Measurements from ENCODE around the gene POU3F1.

POU3F1 gene

DNA sequence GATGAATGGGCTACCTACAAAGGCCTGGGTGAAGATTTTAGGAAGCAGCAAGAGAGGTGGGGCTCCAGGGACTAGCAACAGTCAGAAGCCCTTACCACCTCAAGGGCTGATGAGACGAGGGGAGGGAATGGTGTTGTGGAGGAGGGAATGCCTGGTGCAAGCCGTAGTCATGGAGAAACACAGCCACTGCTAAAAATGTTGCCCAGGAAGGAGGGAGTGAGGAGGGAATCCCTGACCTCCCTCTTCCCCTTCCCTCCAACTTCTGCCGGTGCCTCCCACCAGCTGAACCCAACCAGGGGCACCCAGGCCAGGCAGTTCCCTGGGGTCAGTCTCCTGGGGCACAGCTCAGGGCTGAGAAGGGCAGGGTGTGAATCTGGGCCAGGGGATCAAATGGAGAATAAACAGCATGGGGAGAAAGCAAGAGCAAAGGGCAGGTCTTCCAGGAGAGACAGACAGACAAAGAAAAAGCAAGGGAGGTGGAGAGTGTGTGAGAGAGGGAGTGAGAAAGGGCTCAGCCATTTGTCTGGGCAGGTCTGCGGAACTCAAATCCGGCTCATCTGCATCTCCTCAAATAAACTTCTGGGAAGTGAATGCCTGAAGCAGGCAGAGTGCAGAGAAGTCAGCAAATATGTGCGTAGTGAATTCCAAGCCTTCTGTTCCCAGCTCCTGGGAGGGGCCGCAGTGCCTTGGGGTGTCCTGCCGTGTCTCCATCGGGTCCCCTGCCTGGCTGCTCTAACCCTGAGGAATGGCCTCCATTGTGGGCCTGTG is 27.1 kb upstream of the POU3F1 start:
- no peak for DNase-seq (ENCODE audit: low read depth)

- DNase-seq (ENCODE audit: low read depth) = no peak
These were observed 26.3 kb upstream of the POU3F1 start for GRCh38 chr1:38072858-38073257.

GRCh38 chr1:38071312-38072256 is 25.0 kb upstream of the POU3F1 start:
- DNase-seq (ENCODE audit: low read depth) = no peak

- no peak for DNase-seq (ENCODE audit: low read depth)
These were observed 22.4 kb upstream of the POU3F1 start for GRCh38 chr1:38068980-38069340.

- no peak for DNase-seq (ENCODE audit: low read depth)
These were observed 21.8 kb upstream of the POU3F1 start for GRCh38 chr1:38068220-38068979.

DNA sequence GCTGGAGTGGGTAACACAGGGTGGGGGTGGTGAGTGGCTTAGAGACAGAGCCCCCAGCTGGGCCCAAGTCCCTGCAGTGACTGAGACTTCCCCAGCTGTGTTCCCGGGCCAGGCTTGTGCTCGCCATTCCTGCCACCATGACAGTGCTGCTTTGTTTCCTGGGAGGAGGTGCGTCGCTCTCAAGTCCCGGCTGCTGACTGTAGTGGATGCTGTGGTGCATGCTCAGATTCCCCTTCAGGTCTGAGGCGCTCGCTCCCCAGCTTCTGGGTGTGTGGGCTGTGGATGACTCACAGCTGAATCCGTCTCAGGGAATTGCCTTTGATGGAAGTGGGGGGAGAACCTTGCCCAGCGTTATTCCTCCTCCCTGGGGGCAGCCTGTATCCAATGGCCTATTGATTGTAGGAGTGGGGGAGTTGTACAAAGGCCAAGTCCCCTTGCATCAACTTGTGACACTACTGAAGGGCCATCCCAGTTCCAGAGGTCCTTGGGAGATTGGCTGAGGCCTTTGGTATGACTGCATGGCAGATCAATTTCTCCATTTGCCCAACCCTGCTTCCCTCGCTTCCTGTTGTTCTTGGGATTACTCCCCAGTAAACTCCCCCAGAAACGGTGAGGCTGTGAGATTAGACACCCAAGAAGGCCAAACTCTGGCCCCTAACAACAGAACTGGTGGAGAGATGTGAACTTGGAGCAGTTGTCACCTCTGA is 17.8 kb upstream of the POU3F1 start:
- DNase-seq (ENCODE audit: low read depth) = no peak

- no peak for DNase-seq (ENCODE audit: low read depth)
These were observed 17.0 kb upstream of the POU3F1 start for GRCh38 chr1:38063616-38064015.

DNA sequence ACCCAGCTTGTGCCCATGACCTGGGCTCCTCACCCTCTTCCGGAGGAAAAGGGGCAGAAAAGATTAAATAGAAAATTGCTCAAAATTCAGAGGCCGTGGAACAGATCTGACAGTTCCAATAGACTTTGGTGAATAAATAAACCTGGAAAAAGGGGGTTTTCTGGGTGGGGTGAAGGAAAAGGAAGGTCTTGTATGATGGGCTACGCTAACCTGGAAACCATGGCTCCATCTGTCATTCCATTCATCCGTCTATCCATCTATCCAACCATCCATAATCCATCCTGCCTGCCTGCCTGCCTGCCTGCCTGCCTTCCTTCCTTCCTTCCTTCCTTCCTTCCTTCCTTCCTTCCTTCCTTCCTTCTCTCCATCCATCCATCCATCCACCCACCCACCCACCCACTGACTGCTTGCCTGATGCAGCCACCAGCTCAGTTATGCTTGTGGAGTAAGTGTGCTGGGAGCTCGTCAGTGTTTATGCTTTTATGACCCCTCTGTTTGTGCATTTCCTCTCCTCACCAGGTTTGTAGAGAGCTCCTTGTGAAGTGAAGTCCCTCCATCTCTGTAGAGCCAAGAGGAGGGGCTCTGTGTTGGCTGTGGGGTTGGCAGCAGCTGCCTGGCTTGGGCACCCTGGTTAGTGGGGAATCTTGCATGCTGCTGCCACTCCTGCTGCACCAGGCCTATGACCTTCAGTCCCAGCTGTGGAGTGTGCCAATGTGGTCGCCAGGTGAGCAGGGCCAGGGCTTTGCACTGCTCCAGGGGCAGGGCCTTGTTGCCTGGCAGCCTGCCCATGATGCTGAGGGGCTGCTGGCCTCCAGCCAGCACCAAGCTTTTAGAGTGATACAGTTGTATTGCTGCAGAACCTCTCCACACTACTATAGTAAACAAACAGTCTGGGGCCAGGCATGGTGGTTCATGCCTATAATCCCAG is 16.0 kb upstream of the POU3F1 start:
- DNase-seq (ENCODE audit: low read depth) = no peak

DNA sequence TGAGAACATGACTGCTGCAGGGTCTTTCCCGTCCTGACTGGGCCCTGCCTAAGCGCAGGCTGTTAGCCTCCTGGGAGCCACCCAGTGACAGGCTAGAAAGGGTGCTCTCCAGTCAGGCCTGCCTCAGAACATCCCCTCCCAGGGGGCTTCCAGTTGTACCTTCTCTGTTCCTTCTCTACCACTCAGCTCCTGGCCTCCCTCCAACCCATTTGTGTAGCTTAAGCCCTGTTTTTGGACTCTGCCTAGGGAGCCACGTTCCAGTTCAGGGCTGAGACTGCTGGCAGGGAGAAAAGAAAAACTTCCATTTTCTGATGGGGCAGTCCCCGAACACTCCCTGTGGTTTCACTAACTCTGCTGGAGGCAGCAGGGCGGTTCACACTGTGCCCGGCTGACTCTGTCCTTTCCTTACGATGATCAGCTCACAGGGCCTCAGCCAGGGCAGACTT is 15.3 kb upstream of the POU3F1 start:
- DNase-seq (ENCODE audit: low read depth) = no peak

DNA sequence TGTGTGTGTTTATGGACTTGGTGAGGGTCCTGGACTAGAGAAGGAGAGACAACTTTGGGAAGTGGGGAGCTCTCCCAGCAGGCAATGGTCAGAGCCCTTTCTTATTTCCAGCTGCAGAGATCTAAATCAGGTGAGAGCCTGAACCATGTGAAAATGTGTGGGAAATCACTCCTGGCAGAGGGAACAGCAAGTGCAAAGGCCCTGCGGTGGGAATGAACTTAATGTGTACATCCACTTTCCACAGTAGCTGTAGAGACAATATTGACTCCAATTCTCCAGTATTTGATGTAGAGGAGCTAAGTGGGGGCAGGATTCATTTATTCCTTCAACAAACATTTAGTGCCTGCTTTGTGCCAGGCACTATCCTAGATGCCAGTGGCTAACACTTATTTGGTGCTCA is 14.7 kb upstream of the POU3F1 start:
- no peak for DNase-seq (ENCODE audit: low read depth)

DNA sequence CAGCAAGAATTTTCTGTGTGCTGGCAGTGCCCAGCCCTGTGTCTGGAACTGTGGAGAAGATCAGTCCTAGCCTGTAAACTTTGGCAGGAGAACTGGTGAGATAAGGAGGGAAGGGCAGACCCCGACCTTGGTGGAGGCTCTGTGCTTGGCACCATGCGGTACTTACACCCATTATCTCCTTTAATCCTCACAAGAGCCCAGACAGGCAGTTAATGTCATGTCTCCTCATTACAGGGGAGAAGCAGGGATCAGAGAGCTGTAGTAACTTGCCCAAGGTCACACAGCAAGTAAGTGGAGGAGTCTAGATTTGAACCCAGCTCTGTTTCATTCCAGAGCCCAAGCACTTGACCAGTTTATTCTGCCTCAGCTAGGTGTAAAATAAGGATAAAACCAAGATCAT is 13.9 kb upstream of the POU3F1 start:
- no peak for DNase-seq (ENCODE audit: low read depth)

DNA sequence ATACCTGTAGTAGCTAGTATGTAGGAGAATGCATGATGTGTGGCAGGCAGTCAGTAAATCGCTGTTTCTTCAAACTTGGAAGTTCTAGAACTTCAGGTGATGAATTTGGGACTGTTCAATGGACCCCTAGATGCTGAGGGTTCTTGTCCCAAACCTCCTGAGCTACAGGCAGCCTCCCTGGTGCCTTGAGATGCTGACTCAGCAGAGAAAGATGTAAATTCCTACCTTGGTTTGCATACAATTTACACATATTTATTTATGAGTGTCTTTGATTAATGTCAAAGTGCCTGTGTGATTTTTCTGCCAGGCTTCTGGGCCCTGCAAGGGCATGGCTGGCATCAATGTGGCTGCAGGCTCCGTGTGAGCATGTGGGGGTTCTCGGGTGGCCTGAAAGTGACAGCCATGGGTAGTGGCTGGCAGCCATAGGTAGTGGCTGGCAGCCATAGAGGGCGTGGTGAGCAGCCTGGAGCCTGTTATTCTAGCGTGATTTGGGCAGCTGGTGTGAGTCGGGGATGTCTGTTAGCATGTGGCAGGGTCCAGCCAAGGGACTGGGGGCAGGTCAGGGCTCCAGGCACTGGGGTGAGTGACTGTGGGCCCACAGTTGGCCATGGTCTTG is 13.2 kb upstream of the POU3F1 start:
- DNase-seq (ENCODE audit: low read depth) = no peak

GRCh38 chr1:38055965-38056364 is 9.4 kb upstream of the POU3F1 start:
- DNase-seq (ENCODE audit: low read depth) = no peak

DNA sequence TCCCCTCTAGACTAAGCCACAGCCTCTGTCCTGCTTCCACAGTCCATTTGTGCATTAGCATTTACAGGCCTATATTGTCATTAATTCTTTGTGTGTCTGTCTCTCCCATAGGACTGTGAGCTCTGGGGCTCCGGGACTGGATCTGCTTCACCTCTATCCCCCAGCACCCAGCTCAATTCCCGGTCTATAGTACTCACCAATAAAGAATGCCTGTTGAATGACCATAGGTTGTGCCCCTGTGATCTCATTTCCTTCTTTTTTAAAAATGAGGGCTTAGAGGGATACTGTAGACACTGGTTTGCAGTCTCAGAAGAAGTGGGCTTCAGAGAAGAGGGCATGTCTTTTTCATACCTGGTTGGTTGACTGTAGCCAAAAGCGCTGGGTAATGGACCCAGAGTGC is 8.8 kb upstream of the POU3F1 start:
- DNase-seq (ENCODE audit: low read depth) = no peak

DNA sequence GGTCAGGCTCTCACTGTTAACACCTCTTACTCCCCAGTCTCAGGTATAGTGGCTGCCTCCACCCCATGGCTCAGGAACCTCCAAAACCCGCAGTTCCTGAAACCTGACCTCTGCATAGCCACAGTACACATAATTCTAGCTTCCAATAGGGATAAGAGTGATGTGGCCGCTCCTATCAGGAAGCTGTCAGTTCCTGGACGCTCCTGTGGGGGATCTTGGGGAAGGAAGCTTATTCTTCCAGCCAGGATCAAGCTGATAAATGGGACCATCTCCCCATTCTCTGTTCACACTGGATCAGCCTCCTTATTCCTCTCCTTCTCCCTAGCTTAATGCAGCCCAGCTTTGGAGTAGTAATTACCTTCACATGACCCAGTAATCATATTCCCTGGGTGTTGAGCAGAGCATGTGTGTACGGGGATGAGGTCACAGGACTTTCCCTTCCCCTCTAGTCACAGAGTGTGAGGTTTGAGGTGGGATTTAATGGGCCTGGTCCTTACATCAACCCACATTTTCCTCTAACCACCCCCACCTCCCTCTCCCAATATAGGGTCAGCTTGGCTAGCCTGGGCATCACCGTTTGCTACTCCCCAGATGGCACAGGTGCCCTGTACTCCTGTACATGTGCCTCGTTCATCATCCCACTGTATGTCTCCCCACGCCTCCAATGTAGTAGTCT is 7.0 kb upstream of the POU3F1 start:
- no peak for DNase-seq (ENCODE audit: low read depth)

- DNase-seq (ENCODE audit: low read depth) = no peak
These were observed 6.3 kb upstream of the POU3F1 start for GRCh38 chr1:38052750-38053415.

DNA sequence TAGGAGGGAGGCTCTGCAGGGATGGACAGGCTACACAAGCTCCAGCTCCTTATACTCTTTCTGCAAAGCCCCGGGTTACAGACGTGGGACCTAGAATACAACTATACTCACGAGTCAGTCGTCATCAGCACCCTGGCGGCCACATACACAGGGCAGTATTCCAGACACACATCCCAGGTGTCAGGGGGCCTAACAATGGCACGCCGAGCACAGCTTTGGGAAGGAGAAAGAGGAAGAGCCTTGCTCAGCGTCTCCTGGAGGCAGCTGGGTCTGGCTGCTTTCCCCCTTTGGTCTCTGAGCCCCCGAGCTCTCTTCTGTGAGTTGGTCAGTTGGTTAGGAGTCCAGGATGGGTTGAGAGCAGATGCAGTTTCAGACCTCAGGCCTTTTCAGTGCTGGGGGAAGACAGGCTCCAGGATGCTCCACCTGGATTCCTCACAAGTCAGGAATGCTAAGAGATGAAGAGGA is 4.5 kb upstream of the POU3F1 start:
- no peak for DNase-seq (ENCODE audit: low read depth)

DNA sequence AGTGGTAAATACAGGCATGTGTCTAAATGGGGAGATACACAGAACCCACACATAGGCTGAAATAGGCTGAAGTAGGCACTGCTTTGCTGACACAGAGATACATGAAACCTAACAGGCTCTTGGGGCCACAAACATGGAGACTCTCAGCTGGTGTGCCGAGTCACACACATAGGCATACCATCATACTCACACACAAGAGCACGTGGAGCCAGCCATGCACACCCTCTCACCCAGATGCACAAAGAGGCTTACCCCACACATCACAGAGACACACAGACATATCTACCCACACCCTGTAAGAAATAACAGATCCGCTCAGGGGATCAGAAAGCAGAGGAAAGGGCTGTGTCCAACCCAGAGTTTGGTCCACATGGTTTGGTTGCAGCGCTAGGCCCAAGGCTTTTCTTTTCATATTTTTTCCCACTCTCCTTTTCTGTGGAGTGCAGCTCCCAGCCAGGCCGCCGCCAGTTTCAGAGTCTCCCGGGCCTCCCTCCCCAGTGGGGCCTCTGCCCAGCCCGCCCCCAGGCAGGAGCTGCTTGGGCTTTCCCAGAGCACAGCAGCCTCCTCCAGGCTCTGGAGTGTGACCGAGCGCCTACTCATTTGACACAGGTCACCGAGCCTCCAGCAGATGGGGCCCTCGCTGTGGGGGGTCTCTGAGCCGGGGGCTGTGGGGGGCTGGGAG is 3.9 kb upstream of the POU3F1 start:
- no peak for DNase-seq (ENCODE audit: low read depth)

Data from stimulated activated CD8-positive, alpha-beta memory T cell treated with anti-CD3 and anti-CD28 coated beads, Interleukin-12 subunit alpha, Interleukin-12 subunit beta, amount 100 ng/mL, for 1 hour (primary cell).